ENCODE results near the gene SEC22C.

SEC22C gene

GRCh38 chr3:42510325-42510724, 71.4 kb downstream of the SEC22C start:
- no peak for FAIRE-seq

GRCh38 chr3:42509111-42509510, 72.7 kb downstream of the SEC22C start:
- FAIRE-seq, result no peak

DNA sequence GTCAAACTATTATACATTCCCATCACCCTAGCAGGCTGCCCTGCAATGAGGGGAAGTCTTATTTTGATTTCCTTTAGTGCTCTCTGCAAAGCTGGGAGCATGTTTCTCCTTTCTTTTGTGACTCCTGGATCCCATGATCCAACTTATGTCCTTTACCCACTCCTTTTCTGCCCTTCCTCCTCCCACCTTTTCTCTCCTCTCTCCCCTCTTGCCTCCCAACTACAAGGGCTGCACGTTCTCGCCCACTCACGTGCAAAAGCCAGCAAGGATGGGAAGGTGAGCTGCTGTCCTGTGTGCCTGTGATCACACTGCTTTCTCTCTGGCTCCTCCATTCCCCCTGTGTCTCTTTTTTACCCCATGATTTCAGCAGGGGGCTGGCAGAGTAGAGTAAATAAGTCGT, 73.2 kb downstream of the SEC22C start:
- no peak for FAIRE-seq

- no peak for FAIRE-seq
Measured at GRCh38 chr3:42507761-42508335, 73.9 kb downstream of the SEC22C start.

DNA sequence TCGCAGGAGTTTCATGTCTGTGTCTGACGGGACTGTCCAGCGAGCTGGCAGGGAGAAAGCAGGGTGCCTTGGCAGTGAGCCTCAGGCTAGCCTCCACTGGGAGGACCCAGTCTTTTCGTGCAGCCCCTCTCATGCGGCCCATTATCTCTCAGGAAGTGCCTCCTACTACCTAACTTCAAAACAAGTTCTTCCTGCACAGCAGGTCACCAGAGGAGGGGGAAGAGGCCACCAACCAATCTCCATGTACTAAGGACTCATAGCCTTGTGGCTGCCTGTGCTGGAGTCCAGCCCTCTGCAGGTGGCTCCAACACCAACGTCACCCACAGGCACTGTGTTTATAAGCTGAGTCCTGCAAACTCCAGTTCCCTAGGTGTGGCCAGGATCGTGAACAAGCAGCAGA, 74.5 kb downstream of the SEC22C start:
- FAIRE-seq, result no peak

DNA sequence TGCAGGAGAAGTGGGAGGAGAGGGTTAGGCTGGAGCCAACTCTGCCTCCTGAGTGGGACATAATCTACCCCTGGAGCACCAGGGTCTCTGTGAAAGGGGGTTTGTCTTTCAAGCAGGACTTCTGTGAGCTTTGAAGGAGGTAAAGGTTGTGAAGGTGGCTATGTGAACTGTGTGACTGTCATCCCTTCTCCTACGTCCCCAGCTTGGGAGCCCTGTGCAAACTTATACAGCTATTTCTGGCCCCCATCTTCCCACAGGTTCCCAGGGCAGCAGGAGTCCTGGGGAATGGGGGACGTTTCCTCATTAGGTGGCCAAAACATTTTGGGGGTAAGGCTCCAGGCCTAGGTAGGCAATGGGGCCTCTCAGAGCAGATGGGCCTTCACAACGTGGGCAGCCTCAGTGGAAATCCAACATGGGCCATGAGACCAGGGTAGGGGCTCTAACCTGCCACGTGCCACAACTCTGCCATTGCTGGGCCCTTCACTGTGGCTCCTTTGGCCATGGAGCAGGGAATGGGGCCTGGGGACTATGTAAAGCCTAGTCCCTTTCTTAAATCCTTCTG, 75.8 kb downstream of the SEC22C start:
- FAIRE-seq, result no peak

DNA sequence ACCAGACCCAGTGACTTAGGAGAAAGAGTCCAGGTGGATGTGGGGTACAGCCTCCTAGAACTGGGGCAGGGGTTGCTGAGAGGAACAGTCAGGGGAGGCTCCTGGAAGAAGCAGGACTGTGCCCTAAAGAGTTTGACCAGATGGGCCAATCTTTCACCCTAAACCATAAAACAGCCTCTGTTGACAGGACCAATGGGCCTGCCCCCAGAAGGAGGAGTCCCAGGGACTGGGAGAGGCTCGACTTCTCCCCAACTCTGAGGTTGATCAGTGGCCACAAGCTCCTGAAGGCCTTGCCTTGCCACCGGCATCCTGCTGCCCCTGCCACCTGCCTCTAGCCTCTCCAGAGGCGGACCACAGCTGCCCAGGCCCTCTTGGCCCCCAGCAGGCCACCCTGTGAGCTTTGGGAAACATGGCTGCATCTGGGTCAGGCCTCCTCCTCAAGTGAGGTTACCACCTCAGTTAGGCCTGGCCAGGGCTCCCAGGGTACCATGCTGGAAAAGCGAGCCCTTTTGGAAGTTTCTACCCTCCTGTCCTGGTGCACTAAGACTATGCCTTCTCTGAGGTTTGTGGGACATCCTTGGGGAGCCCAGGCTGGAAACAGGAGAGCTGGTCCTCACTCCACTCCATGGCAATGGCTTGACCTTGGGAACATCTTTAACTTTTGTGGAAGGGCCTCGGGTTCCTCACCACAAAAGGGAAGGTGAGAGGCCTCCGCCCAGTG, 76.5 kb downstream of the SEC22C start:
- no peak for FAIRE-seq

DNA sequence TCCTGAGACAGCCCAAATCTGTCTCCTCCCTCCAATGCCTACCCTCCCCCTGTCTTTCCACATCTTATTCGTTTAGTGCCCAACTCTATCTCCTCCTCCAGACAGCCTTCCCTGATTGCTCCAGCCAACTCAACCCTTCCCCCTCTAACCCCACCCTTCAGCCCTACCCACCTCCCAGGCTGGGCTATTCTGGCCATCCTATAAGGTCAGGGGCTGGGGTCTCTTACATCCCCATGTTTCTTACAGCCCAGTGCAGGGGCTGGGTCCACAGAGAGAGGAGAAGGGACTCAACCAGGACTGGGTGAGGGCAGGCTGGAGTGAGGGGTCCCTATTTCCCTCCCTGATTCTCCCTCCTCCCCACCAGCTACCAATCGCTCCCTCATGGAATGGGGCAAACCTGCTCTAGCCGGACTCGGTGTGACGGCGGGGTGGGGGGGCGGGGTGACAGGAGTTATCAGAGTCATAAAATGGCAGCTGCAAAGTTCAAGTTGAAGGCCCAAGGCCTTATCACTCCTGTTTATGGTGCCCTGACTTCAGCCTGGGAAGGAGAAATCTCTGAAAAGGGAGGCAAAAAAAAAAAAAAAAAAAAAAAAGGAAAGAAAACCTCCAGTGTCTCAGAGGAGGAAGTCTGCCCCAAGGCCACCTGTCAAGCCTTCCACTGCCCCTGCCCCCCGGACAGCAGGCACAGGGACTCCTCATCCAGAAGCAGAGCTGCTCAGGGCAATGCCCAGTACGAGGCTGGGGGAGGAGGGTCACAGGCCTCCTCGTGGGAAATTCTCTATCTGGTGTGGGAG, 77.2 kb downstream of the SEC22C start:
- FAIRE-seq, result no peak

DNA sequence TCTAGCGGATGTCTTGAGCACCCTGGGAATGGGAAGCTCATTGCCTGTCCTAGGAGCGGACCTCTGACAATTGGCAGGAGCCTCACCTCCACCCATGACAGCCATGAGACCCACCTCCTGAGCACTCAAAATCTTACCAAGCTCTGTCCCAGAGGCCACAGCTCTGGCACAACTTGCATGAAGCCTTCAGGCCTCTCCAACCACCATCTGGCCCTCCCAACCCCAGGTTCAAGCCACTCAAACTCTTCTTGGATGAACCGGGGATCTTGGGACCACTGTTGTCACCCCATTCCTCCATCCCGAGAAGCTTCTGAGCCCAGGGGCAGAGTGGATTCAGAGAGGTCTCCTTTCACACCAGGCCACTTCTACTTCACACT, 77.8 kb downstream of the SEC22C start:
- FAIRE-seq, result no peak

DNA sequence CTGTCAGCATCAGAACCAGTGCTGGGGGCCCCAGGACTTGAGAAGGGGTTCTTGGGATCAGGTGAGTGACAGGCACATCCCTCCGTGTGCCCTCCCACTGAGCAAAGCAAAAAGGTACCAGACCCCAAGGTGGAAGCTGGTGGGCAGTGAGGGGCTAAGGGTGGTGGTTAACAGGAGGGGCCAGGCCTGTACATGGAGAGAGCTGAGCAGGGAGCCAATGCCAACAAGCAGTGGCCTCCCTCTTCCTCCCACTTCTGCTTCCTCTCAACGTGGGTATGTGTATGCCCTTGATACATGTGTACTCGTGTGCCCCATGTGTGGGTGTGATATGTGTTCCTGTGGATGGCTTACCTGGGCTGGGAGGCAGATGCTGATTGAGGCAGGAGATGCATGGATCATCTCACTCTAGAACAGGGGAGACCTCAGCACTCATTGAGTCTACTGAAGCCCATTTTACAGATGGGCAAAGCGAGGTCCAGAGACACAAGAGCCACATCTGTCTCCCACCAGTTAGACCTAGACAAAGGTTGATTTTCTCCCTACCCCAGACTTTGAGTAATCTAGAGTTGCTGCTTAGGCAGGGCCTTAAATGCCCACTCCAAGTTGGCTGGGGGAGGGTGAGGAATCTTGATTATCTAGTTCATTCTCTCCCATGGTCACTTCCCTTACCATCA, 78.4 kb downstream of the SEC22C start:
- no peak for FAIRE-seq

GRCh38 chr3:42502429-42503250, 79.1 kb downstream of the SEC22C start, which contains the start of gene VIPR1:
Gene VIPR1 (plus strand): TSS chr3:42502643. CDS start chr3:42502736, 93 bp downstream.
- FAIRE-seq, result no peak

DNA sequence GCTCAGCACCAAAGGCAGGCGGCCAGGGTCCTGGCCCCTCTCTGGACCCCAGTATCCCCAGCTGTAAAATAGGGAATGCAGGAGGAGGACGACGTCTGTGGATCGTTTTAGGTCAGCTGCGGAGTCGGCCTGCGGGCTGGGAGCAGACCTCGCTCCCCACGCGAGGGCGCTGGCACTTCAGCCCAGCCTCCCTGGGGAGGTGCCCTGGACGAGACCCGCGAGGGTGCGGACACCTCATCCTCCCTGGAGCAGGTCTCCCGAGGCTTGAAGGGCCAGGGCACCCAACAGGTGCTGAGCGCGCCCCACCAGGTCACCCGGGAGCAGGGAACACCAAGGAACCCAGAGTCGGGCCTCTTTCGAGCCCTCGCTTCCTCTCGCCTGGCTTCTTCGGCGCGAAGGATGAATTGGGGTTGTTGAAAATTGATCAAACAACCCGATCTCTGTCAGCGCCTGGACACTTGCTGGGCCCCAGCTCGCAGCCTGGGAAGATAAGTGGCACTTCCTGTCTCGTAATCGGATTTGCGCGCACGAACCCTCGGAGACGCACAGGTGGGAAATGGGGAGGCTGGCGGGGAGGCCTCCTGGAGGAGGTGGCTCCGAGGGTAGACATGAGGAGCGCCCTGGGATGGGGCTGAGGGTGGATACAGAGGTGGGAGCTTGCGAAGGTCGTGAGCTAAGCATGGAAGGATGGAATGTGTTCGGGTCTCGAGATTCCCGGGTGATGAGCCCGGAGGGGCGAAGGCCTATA, 79.9 kb downstream of the SEC22C start:
- no peak for FAIRE-seq

DNA sequence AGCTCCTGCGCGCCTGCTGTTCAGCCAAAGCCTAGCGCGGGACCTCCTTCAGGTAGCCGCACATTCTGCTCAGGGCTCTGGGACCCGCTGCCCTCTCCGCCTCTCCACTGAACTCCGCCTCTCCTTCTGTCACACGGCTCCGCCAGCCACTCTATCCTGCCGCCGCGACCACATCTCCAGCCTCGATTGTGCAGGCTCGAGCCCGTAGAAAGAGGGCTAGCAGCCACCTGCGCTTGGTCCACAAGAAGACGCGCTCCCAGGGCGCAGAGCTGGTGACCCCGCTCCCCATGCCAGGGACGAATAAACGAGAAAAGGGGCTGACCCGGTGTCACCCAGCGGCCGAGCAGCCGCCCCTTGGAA, 80.5 kb downstream of the SEC22C start:
- FAIRE-seq, result no peak

GRCh38 chr3:42500909-42501308, 80.9 kb downstream of the SEC22C start:
- no peak for FAIRE-seq

- no peak for FAIRE-seq
Measured at GRCh38 chr3:42500091-42500490, 81.7 kb downstream of the SEC22C start.

DNA sequence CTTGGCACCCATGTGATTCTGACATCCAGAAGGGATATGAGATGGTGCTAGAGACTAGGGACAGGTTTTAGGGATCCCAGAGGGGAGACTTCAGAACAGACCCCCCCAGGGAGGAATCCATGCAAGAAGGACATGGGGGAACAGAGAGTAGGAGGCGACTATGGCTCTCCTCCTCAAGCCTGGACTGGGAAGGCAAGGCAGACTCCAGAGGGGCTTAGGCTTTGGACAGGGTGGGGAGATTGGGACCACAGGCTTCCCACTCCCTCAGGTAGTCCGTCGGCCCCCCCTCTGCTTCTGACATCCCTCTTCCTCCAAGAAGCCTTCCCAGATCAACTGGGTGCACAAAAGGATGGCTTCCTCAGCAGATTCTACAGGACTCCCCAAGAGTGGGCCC, 82.3 kb downstream of the SEC22C start:
- FAIRE-seq, result no peak

GRCh38 chr3:42498791-42499477, 82.8 kb downstream of the SEC22C start:
- FAIRE-seq, result no peak

DNA sequence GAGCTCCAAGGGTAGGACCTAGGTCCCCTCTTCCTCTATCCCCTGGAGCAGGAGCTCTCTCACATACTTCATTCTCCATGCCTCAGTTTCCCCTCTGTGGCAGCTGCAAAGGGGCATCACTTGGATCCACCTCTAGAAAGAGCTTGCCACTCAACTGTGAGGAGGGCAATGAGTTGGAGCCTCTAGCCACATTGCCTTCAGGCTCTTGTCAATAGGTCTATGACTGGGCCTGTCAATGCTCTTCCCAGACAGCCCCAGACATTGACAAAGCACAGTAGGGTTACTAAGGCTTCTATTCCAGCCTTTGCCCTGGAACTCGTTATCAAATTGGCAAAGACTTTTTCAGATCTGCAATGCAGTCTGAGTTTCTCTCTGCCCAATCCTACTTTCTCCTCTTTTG, 83.7 kb downstream of the SEC22C start:
- FAIRE-seq, result no peak

All from A204.1 (cell line).